ENCODE data around the gene HPRT1. TPM values are rescaled to one million over a fixed set of nuclear protein-coding genes. Genes with fewer than 3 reads are reported as not detected.

The HPRT1 gene
- 48.4 and 49.1 TPM in 2 replicates for total RNA-seq (2022)
- percentile 76 among the genes with signal in this experiment for Bru-seq, nascent RNA
- BruChase-seq, experiment 1, labeled RNA remaining after a 6-hour chase: percentile 66 among the genes with signal in this experiment
- BruChase-seq, experiment 2, labeled RNA remaining after a 2-hour chase: percentile 65 among the genes with signal in this experiment
- long read RNA-seq, transcript HPRT1-201 (9 exons, 1,407 nt): major isoform, 7 of 8 reads
- long read RNA-seq, partial matches to known transcripts: 0 of 8 reads
- long read RNA-seq, other reads (novel, unspliced or antisense): 1 of 8 reads

- POLR2A ChIA-PET: interaction anchor here (0.5 to 1.5 kb wide), 5 partner anchors 17 to 969 kb away, joined by 3 to 7 read pairs (median 3); no protein-coding TSS in a partner anchor
Measured at GRCh38 chrX:134460005-134460861, at the start of gene HPRT1. Gene HPRT1, plus strand, starts transcription at chrX:134460165. Its CDS starts 147 bp downstream, at chrX:134460312.

GRCh38 chrX:134416087-134416486, 43.9 kb upstream of the HPRT1 start:
- Mint-ChIP-seq H3K36me3 (ENCODE audit: insufficient read depth, unreplicated experiment) (peaks cover 35% of the 10 kb centered on the region), H3K27me3 (ENCODE audit: insufficient read depth, unreplicated experiment) (peaks cover 16% of the 10 kb centered on the region), H3K9me3 (ENCODE audit: unreplicated experiment) (no peaks in the 10 kb centered on the region), H3K4me1 (ENCODE audit: insufficient read depth, unreplicated experiment) (no peaks in the 10 kb centered on the region), H3K27ac (ENCODE audit: low read depth, unreplicated experiment) (no peak overlapping the region), H3K4me3 (ENCODE audit: unreplicated experiment) (no peak overlapping the region)
- TF ChIP-seq CTCF (IDR thresholded peaks at IDR 0.05; ENCODE audit: unreplicated experiment): no peak
- ChIA-PET POLR2A (interaction anchor here (1.1 kb wide), 1 partner anchor 119 kb away, joined by 7 read pairs; no protein-coding TSS in a partner anchor), CTCF (interaction anchor here (0.6 to 1.1 kb wide), 2 partner anchors 8 to 93 kb away, joined by 3 read pairs; no protein-coding TSS in a partner anchor)
- DNase-seq (ENCODE audit: unreplicated experiment): no peak
- BruUV-seq (replicated peaks): no TSS peak
- intact Hi-C loops (cut with micrococcal nuclease): no loop called here

More at GRCh38 chrX:134460005-134460861, at the start of gene HPRT1:
- BruUV-seq (replicated peaks): no TSS peak
- Mint-ChIP-seq H3K27me3 (ENCODE audit: insufficient read depth, unreplicated experiment) (peaks cover 15% of the 10 kb centered on the region), H3K27ac (ENCODE audit: low read depth, unreplicated experiment) (peak within 1 kb of the TSS; percentile 61), H3K9me3 (ENCODE audit: unreplicated experiment) (no peaks in the 10 kb centered on the region), H3K36me3 (ENCODE audit: insufficient read depth, unreplicated experiment) (peaks cover 6% of the 10 kb centered on the region), H3K4me1 (ENCODE audit: insufficient read depth, unreplicated experiment) (no peaks in the 10 kb centered on the region), H3K4me3 (ENCODE audit: unreplicated experiment) (peak within 1 kb of the TSS; percentile 79)
- no peak for TF ChIP-seq CTCF (IDR thresholded peaks at IDR 0.05; ENCODE audit: unreplicated experiment)
- intact Hi-C loops (cut with micrococcal nuclease): loop anchor here (5.0 kb wide), 1 partner anchor 33 kb away; no protein-coding TSS in a partner anchor
- peak; percentile 67 for DNase-seq (ENCODE audit: unreplicated experiment)
- CTCF ChIA-PET: interaction anchor here (0.6 kb wide), 1 partner anchor 305 kb away, joined by 3 read pairs; no protein-coding TSS in a partner anchor

GRCh38 chrX:134418317-134419113, 41.5 kb upstream of the HPRT1 start:
- peaks cover 35% of the 10 kb centered on the region for H3K36me3 Mint-ChIP-seq (ENCODE audit: insufficient read depth, unreplicated experiment)
- H3K9me3 Mint-ChIP-seq (ENCODE audit: unreplicated experiment): no peaks in the 10 kb centered on the region
- DNase-seq (ENCODE audit: unreplicated experiment): no peak
- intact Hi-C loops (cut with micrococcal nuclease): no loop called here
- no peaks in the 10 kb centered on the region for H3K4me1 Mint-ChIP-seq (ENCODE audit: insufficient read depth, unreplicated experiment)
- ChIA-PET POLR2A (interaction anchor here (0.6 kb wide), 1 partner anchor 33 kb away, joined by 3 read pairs; no protein-coding TSS in a partner anchor), CTCF (interaction anchor here (0.6 kb wide), 2 partner anchors 366 to 1765 kb away, joined by 3 to 4 read pairs; no protein-coding TSS in a partner anchor)
- no peak overlapping the region for H3K27ac Mint-ChIP-seq (ENCODE audit: low read depth, unreplicated experiment)
- no peak overlapping the region for H3K4me3 Mint-ChIP-seq (ENCODE audit: unreplicated experiment)
- TF ChIP-seq CTCF (IDR thresholded peaks at IDR 0.05; ENCODE audit: unreplicated experiment): no peak
- BruUV-seq (replicated peaks): no TSS peak
- peaks cover 16% of the 10 kb centered on the region for H3K27me3 Mint-ChIP-seq (ENCODE audit: insufficient read depth, unreplicated experiment)
